ENCODE measurements around the gene CUEDC1.
"Not testable (repeated sequence)": the region's sequence is repeated elsewhere in the genome, so short reads cannot be mapped to it uniquely, and the experiment has no call there.

The CUEDC1 gene

DNA sequence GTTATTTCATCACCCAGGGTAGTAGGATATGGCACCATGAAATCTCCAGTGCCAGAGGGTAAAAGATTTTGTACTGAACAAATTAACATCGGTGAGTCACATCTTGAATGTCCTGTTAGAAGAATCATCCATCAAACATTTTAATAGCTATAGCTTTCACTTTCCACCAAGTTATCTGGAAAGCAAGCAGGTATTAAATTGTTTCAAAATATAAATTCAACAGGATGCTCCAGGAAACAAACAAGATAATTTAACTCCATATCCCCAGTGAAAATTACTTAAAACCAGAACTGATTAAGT lies 30.4 kb upstream of the CUEDC1 start:
- peak; percentile 80 for DNase-seq (ENCODE audit: low read depth)

DNA sequence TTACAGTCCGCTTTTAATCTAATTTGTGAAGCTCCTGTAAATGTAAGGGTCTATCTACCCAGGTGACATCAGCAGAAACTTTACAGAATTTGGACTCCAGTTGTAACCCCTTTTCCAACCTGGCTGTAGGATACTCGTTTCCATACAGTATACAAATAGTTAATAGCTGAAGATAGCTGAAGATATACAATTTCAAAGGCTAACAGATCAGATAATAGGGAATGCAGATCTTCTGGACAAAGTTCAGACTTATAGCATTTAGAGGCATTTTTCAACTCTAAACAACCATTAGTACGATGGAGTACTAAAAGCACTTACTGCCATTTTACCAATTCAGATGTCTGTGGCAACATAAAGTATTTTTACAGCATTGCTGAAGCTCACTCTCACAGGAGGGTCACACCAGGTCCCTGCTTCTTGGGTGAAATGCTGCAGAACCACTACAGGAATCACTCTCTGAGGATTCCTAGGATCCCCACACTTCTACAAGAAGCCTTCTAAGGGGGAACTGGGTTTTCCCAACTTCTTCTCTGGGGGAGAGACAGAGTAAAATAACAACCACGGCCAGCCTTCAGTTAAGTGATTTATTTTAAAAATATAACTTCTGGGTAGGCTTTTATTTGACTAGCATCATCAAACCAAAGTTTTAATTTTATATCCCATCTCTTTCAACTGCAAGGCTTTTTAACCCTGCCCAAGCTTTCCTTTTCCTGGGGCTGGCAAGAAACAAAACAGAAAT lies 29.9 kb upstream of the CUEDC1 start:
- DNase-seq (ENCODE audit: low read depth) = peak; percentile 76

DNA sequence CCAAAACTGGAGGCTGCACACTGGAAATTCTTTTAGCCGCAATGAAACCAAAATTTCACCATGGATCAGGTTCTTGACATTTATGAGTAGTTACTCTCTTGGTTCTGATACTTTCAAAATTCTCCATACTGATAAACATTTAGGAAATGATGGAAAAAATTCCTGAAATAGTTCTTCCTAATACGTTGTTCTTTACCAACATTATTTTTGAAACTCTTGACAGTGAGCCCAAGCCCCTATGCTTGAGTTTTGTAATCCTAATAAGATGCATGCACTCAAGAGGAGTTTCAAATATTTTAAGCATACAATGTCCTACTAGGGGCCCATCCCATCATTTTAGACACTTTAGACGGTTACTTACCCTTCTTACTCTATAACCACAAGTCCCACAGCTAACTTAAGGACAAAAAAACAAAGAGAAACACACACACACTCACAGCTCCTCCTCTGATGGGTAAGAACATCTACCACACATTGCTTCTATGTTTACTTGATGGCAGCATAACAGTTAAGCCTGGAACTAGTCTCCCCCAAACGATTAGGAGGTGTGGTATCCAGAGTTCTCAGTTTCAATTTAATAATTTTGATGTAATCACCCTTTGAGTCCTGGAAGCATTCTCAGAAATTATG lies 29.2 kb upstream of the CUEDC1 start:
- peak; percentile 73 for DNase-seq (ENCODE audit: low read depth)

DNA sequence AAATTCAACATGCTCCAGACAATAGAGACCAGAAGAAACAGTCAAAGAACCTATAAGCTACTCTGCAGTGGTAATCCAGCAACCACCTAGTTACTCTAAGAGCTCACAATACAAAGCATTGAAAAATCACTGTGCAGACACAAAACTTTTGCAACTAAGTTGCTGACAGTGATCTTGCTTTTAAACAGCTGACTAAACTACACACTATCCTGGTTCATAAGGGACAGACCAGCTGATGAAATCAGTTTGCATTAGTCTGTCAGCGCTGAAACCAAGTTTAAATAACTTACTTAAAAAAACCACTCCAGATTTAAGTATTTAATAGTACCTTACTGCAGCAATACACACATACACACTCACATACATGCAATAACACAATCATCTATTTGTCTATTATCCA lies 28.2 kb upstream of the CUEDC1 start:
- no peak for DNase-seq (ENCODE audit: low read depth)

DNA sequence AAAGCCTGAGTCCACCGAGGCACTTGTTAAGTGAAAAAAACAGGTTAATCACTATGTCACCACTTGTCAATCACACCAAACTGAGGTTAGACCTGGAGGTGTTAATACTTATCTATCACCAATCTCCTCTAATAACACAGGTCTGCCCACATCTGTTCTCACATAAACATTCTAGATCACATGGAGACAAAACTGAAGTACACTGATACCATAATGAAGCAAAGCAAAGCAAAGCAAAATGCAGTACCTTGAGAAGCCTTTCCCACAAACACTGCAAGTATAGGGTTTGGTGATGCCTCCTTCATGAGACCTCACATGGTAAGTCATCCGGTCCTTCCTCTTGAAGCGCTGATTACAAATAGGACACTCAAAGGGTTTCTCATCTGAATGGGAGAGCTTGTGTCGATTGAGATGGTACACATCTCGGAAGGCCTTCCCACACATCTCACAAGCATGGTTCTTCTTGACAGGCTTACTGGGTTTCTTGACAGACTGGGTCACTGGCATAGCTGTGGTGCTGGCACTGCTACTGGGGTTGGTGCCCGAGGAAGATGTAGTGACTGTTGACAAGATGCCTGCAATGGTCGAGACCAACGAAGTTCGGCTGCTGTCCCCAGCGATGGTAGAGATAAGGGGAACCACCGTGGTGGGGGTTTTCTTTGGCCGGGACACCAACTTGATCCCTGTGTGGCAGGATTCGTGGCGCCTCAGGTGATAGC lies 27.4 kb upstream of the CUEDC1 start:
- DNase-seq (ENCODE audit: low read depth) = no peak

DNA sequence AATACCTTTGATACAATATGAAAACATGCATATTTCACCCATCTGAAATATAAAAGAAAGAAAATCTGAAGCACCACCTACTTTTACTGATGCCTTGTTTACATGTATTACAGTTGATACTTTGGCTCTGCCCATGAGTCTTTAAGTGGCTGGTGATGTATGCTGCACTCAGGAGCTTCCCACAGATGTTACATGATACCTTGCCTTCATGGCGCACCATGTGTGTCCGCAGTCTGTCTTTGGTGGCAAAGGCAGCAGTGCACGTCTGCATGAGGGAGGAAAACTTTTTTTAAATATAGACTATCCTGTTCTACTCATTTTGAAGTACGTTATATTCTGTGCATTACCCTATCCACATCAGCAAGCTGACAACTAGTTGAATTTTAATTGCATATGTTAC lies 25.3 kb upstream of the CUEDC1 start:
- DNase-seq (ENCODE audit: low read depth) = no peak

DNA sequence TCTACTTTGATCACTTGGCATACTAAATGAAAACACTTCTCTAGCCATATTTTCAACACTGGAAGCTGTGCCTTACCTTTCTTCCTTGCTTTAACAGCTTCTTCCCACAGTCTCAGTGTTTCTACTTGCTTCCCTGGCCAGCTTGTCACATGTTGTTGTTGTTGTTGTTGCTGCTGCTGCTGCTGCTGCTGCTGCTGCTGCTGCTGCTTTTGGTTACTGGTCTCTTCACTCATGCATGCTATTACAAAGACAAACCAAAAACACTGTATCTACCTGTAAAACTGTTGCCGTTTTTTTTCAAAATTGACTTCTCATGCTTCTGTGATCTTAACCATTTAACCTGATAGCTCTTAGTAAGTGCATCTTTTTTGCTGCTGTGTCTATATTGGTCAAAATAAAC lies 23.9 kb upstream of the CUEDC1 start:
- DNase-seq (ENCODE audit: low read depth) = no peak

DNA sequence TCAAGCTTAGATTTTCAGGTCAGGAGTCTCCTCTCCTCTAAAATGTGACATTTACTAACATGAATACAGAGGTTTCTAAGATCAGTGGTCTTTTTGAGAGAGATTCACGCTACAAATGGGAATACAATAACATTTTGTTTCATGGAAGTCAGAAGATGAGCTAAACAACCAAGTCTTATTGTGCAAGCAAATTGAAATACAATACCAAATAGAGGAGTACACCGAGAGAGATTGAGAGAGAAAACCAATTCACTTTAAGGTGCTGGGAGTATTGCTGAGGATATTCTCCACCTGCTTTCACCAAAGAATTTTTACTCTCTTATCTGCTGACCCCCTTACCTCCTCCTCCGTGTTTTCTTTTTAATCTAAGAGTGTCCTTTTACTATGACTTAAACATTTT lies 21.4 kb upstream of the CUEDC1 start:
- DNase-seq (ENCODE audit: low read depth) = no peak

DNA sequence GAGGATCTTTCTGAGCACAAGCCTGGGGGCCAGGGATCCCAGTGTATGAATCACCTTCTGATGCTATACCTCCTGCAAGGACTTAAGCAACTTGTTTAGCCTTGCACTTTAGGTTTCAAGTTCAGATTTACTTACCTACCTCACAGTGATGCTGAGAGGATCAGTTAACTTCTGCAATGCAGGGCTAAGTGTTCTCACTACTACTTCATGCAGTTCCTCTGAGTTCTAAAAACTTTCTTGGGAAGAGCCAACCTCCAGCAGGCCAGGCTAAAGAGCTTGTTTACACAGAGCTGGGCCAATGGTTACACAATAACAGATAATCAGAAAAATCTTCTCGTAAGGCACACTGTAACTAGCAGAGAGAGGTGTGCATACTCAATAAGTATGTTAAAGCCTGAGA lies 19.8 kb upstream of the CUEDC1 start:
- DNase-seq (ENCODE audit: low read depth) = peak; percentile 33

DNA sequence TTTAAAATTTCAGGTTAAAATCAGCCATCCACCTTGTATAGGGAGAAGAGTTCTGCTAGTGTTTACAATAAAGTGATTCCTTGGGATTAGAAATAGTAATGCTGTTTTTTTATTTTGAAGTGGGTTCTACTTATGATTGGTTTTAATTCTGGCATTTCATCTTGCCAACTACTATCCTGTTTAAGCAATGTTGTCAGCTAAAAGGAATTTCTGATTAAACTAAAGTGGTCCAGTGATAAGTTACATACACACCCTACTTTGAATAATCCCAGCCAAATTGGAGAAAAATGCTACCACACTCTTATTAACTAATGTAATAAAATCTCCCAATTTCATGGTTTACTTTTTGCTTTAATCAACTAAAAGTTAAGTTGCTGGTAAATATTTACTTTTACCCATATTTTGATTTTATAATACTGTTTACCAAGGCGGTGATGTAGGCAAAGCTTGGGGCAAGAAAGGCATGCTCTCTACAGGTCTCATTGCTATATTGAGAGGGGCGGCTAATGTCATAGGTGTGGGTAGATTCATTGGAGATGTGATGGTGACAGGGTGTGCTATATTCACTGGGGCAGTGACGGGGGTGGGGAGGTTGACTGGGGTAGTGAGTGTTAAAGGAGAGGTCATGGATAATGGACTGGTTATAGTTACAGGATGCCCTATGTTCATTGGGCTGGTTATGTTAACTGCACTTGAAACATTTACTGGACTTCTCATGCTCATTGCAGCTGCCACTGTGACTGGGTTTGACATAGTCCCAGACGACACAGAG lies 19.0 kb upstream of the CUEDC1 start:
- not testable (repeated sequence) for DNase-seq (ENCODE audit: low read depth)

DNA sequence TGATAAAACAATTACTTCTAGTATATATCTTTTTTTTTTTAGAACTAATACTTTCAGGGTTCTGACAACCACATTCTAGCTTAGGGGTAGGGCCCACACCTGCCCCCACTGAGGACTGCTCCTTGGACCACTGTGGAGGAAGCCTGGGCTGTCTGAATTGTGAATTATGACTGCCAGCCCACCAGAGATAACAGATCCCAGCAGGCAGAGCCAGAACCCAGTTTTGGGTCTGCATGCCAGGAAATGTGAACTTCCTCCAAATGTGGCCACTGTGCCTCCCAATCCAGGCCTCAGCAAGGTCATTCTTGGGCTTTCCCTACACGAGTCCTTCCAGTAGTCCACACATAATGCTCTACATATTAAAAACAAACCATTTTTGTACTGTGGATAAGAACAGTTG lies 16.9 kb upstream of the CUEDC1 start:
- DNase-seq (ENCODE audit: low read depth) = no peak

DNA sequence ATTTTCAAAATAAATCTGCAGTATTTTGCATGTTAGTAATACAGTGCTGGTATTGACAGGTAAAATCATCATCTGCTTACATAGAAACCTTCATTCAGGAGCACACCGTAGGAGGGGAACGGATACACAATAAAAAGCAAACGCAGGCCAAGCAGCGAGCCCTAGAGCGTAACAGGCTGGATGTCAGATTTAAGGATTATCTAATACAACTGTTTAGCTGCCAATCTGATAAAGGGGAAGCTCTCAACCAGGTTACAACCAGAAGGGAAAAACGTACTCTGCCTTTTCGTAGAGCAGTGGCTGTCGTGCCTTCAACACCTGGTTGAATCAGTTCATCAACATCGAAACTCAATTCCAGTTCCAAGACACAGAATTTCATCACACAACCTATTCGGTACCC lies 16.4 kb upstream of the CUEDC1 start:
- DNase-seq (ENCODE audit: low read depth) = no peak

DNA sequence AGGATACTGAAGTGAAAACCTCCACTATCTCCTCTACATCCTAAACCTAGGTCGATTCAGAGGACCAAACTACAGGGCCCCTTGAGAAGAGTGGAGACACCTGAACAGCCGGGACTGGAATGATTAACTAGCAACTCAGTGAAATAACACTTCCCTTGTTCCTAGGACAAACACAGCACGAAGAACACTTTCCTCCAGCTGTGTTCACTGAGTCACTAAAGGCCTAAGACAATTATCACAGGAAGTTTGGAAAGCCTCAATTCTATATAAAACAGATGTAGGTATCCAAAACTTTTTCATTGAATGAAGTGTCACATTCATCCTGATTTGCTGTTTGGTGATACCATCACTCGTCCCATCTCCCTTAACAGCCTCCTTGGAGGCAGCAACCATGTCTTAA lies 15.5 kb upstream of the CUEDC1 start:
- peak; percentile 75 for DNase-seq (ENCODE audit: low read depth)

DNA sequence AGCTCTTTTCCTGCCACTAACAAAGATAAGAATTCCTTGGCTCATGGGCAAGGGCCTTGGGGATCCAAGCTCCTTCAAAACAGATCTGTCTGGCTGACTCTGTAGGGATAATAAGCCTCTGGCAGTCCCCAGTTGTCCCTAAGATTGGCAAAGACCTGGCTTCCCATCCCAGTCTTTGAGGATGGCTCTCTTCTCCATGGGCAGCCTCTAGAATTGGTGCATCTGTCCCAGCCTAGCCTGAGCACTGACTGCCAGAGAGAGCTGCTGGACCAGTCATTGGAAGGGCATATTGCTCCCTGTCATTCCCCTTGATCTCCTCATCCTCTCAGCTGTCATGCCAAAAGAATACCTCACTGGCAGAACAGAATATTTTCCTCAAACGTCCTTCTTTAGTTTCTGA lies 13.2 kb upstream of the CUEDC1 start:
- no peak for DNase-seq (ENCODE audit: low read depth)

DNA sequence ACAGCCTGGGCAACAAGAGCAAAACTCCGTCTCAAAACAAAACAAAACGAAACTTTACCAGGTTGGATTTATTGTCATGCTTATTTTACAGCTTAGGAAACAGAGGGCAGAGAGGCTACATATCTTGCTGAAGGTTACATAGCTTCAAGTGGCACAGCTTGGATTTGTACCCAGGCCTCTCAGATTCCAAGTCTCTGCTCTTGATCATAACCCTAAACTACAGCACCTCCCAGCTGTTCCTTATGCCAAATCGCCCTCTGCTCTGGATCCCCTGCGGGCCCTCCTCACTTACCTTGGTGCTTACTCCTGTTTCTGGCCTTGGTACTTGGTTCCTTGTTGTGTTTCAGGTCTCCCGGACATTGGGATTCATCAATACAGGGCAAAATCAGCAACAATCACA lies 11.7 kb upstream of the CUEDC1 start:
- DNase-seq (ENCODE audit: low read depth) = no peak

DNA sequence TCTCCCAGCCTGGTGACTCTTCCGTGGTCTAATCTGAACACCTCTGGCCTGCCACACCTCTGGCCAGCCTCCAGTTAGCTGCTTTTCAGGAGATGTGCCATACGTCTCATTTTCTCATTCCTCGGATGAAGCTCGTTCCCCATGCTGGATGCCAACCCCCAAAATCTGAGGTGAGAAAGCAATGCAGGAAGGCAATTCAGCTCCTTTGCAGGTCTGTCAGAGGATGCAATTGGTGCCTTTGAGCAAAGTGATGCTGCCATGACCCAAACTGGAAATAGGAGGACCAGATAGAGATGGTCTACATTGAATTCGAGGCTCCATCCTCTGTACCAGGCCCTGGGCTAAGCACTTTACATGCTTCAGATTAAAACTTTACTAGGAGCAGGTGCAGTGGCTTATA lies 11.0 kb upstream of the CUEDC1 start:
- no peak for DNase-seq (ENCODE audit: low read depth)

DNA sequence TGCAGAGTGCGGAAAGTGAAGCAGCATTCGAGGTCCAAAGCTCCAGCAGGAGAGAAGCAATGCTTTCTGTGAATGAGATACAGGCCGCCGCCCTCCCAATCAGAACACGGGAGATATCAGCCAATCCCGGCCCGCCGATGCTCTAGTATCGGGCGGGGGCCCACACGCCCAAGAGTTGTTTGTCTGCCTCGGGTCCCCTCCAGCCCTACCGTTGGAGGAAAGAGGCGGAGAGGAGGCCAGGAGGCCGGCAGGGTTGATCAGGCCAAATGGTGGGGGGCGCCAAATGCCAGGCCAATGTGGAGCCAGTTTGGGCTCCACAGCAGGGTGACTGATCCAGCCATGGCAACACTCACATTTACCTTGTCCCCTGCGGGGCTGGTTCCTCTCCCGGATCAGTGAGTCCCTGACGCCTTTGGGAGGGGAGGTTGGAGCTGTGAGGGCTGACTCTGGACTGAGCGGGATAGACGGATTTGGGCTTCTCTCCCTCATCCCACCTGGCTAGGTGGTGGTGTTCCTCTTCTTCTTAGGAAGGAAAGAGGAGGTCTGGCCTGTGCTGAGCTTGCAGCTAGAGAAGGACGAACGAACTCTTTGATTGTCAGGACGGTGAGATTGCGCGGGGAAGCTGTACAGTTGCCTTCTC lies 10.4 kb upstream of the CUEDC1 start:
- no peak for DNase-seq (ENCODE audit: low read depth)

DNA sequence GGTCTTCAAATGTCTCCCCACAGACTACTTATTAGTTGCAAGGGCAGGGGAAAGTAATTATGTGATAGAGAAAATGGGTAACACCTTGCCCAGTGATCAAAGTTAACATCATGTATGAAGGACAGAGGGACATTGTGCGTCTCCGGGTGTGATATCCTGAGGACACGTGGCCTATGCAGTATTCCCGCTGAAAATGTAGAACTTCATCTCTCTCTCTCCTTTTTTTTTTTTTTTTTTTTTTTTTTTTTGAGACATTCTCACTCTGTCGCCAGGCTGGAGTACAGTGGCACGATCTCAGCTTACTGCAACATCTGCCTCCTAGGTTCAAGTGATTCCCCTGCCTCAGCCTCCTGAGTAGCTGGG lies 7.9 kb upstream of the CUEDC1 start:
- no peak for DNase-seq (ENCODE audit: low read depth)

DNA sequence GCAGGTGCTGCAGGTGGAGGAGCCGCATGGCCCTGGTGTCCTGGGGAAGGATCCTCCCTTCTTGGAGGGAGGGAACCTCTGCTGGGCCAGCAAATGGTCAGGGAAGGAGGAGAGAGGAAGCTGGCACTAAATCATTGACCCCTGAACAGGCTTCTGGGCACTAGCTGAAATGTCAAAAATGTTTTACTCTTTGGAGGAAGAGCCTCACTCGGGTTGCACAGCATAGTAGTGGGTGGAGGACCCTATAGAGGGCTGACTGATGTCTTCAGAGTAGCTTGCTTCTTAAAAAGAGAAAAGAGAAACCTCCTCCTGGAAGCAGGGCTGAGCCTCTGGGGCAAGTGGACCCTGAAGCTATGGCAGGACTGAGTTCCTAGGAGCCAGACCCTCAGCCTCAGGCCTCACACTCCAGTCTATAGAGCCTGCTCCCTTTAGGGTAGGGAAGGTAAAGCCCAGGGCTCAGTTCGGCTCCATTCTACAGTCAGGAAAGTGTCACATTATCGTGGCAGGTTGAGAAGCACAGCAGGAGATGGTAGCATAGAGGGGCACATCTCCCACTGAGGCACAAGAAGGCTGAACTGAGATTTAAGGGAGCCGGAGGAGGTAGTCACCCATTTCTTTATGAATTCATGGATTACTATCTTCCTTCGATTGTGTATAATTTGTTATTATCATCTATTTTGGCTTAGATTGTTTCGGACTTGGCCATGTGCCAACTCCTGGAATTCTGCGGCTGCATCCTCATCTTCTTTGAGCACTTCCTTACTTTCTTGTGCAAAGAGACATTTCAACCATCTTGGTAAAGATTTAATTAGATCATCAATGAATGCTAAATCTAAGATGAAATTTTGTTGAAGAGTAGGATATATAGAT lies 7.3 kb upstream of the CUEDC1 start:
- DNase-seq (ENCODE audit: low read depth) = no peak

DNA sequence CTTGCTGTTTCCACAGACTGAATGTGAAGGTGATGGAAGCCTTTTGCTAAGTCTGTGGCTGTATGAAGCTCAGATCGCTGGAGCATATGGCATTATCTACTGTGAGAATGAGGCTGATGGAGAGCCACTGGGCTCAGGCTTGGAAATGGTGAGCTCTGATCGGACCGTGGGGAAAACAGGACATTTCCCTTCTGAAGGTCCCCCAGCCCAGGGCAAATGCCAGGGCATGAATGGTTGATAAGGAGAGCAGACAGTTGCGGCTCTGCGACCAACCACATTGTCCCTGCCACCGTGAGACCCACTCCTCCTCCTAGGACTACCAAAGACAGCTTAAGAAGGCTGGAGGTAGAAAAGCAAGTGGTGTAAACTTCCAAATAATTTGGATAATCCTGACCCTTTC lies 4.7 kb upstream of the CUEDC1 start:
- no peak for DNase-seq (ENCODE audit: low read depth)

DNA sequence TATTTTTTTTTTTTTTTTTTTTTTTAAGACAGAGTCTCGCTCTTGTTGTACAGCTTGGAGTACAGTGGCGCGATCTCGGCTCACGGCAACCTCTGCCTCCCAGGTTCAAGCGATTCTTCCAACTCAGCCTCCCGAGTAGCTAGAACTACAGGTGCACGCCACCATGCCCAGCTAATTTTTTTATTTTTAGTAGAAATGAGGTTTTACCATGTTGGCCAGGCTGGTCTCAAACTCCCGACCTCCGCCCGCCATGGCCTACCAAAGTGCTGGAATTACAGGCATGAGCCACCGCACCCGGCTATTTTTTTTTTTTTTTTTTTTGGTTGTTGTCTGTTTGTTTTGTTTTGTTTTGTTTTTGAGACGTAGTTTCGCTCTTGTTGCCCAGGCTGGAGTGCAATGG lies 3.2 kb upstream of the CUEDC1 start:
- DNase-seq (ENCODE audit: low read depth) = not testable (repeated sequence)

Data from EH (cell line).